SU-DHL-6 (cell line): Measurements from ENCODE around the gene SLC35E2B.

Experiments
- H2AFZ ChIP-seq: fragments of 200-600 bp; sonication (generic); 2 replicates; pipeline ENCODE4 v1.6.1; 2014; ENCODE audit warnings: low read depth, mild to moderate bottlenecking, moderate library complexity, mixed read lengths, antibody characterized with exemption, low read length; ENCODE audit not compliant: severe bottlenecking
- H3F3A ChIP-seq: fragments of 200-600 bp; shearing (Covaris generic); 2 replicates; pipeline ENCODE4 v1.6.0; 2016; ENCODE audit warnings: antibody characterized with exemption, mild to moderate bottlenecking; ENCODE audit not compliant: insufficient read depth
- H3K27ac ChIP-seq: fragments of 200-600 bp; sonication (generic); 2 replicates; pipeline ENCODE4 v1.5.1; 2016; ENCODE audit warnings: low read depth, mild to moderate bottlenecking, low read length, moderate library complexity, mixed read lengths
- H3K27me3 ChIP-seq: fragments of 200-600 bp; sonication (generic), shearing (Covaris generic); 2 replicates; pipeline ENCODE4 v1.6.0; 2014; ENCODE audit warnings: mild to moderate bottlenecking, low read length
- H3K36me3 ChIP-seq: fragments of 200-600 bp; sonication (generic); 2 replicates; pipeline ENCODE4 v1.6.1; 2014; ENCODE audit warnings: mild to moderate bottlenecking, low read length, mixed read lengths
- H3K4me2 ChIP-seq: fragments of 300-600, 200-600 bp; shearing (Covaris generic), sonication (generic); 2 replicates; pipeline ENCODE4 v1.6.0; 2014; ENCODE audit warnings: low read length, low read depth, mild to moderate bottlenecking; ENCODE audit not compliant: poor library complexity, severe bottlenecking
- H3K4me3 ChIP-seq: fragments of 200-600 bp; sonication (generic); 2 replicates; pipeline ENCODE4 v1.5.1; 2014; ENCODE audit warnings: antibody characterized with exemption, low read length, mild to moderate bottlenecking, mixed read lengths; ENCODE audit not compliant: insufficient read depth, poor library complexity, severe bottlenecking
- H3K79me2 ChIP-seq: fragments of 200-600 bp; sonication (generic); 2 replicates; pipeline ENCODE4 v1.6.1; 2014; ENCODE audit warnings: mild to moderate bottlenecking, low read length, moderate library complexity; ENCODE audit not compliant: insufficient read depth
- H3K9ac ChIP-seq: fragments of 200-600 bp; sonication (generic); 2 replicates; pipeline ENCODE4 v1.7.0; 2014; ENCODE audit warnings: mild to moderate bottlenecking, low read length
- H3K9me2 ChIP-seq: fragments of 200-600 bp; sonication (generic); replicated peaks from 2 replicates; pipeline ENCODE4 v1.6.1; 2014; ENCODE audit warnings: low read length; ENCODE audit not compliant: insufficient read depth
- H3K9me3 ChIP-seq: fragments of 200-600 bp; sonication (generic); 2 replicates; pipeline ENCODE4 v1.6.1; 2014; ENCODE audit warnings: low read length, mixed read lengths; ENCODE audit not compliant: insufficient read depth
- H4K20me1 ChIP-seq: fragments of 200-600 bp; sonication (generic); 2 replicates; pipeline ENCODE4 v1.6.1; 2014; ENCODE audit warnings: low read depth, mild to moderate bottlenecking, antibody characterized with exemption, low read length, moderate library complexity, mixed read lengths
- CTCF ChIP-seq: fragments of 200-600 bp; sonication (generic); IDR thresholded peaks from one replicate; pipeline ENCODE4 v1.5.1; 2017; ENCODE audit warnings: antibody characterized with exemption, mild to moderate bottlenecking, low read length, moderate library complexity; ENCODE audit not compliant: insufficient read depth, poor library complexity, severe bottlenecking
- EZH2phosphoT487 ChIP-seq: fragments of 200-600 bp; sonication (generic), shearing (Covaris generic); conservative IDR thresholded peaks from 2 replicates; pipeline ENCODE4 v1.6.1; 2018; ENCODE audit warnings: mild to moderate bottlenecking, antibody characterized with exemption, low read length, moderate library complexity, mixed read lengths

SLC35E2B gene

DNA sequence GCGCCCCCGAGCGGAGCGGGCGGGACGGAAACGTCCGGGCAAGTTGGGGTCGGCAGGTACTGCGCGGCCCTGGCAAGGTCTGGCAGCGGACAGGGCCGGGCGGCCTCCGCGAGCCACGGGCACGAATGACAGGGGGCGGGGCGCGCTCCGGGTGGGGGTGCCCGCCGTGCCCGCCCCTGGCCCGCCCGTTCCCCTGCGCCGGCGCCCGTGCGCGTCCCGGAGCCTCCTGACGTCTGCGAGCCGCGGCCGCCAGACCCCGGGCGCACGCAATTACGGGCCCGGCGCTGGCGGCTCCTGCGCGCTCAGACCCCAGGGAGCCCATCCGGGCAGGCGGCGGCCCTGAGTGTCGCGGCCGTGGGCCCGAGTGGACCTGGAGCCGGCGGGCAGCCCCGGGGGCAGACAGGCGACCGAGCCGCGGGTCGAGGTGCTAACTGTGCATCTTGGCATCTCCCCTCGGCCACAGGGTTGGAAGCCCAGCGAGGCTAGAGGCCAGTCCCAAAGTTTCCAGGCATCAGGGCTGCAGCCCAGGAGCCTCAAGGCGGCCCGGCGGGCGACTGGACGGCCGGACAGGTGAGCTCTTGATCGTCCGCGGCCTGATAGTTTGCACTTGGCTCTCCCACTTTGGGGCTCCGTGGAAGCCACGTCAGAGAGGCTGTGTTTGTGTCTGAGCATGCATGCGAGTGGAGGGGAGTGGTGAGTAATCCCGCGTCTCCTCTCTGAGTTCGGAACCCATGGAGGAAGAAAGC, 76.4 kb downstream of the SLC35E2B start:
- TF ChIP-seq EZH2phosphoT487 = no peak
- TF ChIP-seq CTCF = no peak
- no peaks in the 10 kb centered on the region for H3K9me3 ChIP-seq
- peak overlapping the region; percentile 94 for H3K4me3 ChIP-seq
- peak overlapping the region; percentile 96 for H3K9ac ChIP-seq
- no peaks in the 10 kb centered on the region; the same call in 1 of the 2 replicates for H3F3A ChIP-seq
- no peaks in the 10 kb centered on the region for H3K36me3 ChIP-seq
- no peaks in the 10 kb centered on the region for H3K27me3 ChIP-seq
- H3K9me2 ChIP-seq = no peaks in the 10 kb centered on the region
- H4K20me1 ChIP-seq = no peaks in the 10 kb centered on the region
- H3K4me2 ChIP-seq = peak overlapping the region; percentile 96
- peak overlapping the region; percentile 87; the same call in 1 of the 2 replicates for H3K27ac ChIP-seq
- no peak overlapping the region for H2AFZ ChIP-seq
- 0 out of 2 replicates have a peak, but pooled peaks cover 3% of the 10 kb centered on the region for H3K79me2 ChIP-seq

GRCh38 chr1:1615256-1616044, 77.1 kb downstream of the SLC35E2B start, which contains the start of gene MIB2:
Gene MIB2, plus strand, starts transcription at chr1:1615500. Its CDS starts 7,953 bp downstream, at chr1:1623453.
- Histone ChIP-seq H4K20me1 (no peaks in the 10 kb centered on the region), H3K79me2 (0 out of 2 replicates have a peak, but pooled peaks cover 3% of the 10 kb centered on the region), H3F3A (no peaks in the 10 kb centered on the region; the same call in 1 of the 2 replicates), H3K9ac (peak within 1 kb of the TSS; percentile 96), H3K27me3 (no peaks in the 10 kb centered on the region), H3K9me2 (no peaks in the 10 kb centered on the region), H3K9me3 (no peaks in the 10 kb centered on the region), H2AFZ (peak within 1 kb of the TSS; percentile 43), H3K36me3 (no peaks in the 10 kb centered on the region), H3K27ac (peak within 1 kb of the TSS; percentile 87), H3K4me3 (peak within 1 kb of the TSS; percentile 94), H3K4me2 (peak within 1 kb of the TSS; percentile 96)
- TF ChIP-seq CTCF = no peak
- TF ChIP-seq EZH2phosphoT487 = no peak

DNA sequence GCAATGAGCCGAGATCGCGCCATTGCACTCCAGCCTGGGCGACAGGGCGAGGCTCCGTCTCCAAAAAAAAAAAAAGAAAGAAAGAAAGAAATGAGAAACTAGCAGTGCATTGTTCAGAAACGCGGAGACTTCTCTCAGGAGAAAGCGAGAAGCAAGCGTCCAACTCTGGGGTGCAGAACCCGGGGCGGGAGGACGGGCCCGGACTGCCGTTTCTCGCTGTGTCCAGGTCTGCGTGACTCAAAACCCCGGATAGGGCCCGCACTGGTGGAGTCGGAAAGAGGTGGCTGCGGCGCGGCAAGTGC, 77.7 kb downstream of the SLC35E2B start:
- H3K4me3 ChIP-seq = peak overlapping the region; percentile 94
- peak overlapping the region; percentile 8 for H2AFZ ChIP-seq
- no peaks in the 10 kb centered on the region for H4K20me1 ChIP-seq
- H3K9me2 ChIP-seq = no peaks in the 10 kb centered on the region
- 0 out of 2 replicates have a peak, but pooled peaks cover 3% of the 10 kb centered on the region for H3K79me2 ChIP-seq
- H3K27me3 ChIP-seq = no peaks in the 10 kb centered on the region
- H3K9me3 ChIP-seq = no peaks in the 10 kb centered on the region
- peak overlapping the region; percentile 96 for H3K9ac ChIP-seq
- no peaks in the 10 kb centered on the region for H3K36me3 ChIP-seq
- H3F3A ChIP-seq = no peaks in the 10 kb centered on the region; the same call in 1 of the 2 replicates
- no peak overlapping the region for H3K27ac ChIP-seq
- peak overlapping the region; percentile 96 for H3K4me2 ChIP-seq
- no peak for TF ChIP-seq CTCF
- no peak for TF ChIP-seq EZH2phosphoT487
